GM12891 (cell line): ENCODE measurements around the gene BZW2.

ENCODE experiments used
- PAX5 ChIP-seq: IDR thresholded peaks from 2 replicates; pipeline ENCODE4 v1.6.1; 2011; ENCODE audit warnings: low read length, moderate library complexity, mild to moderate bottlenecking; ENCODE audit not compliant: insufficient read depth, severe bottlenecking
- POLR2A ChIP-seq: IDR thresholded peaks from 2 replicates; pipeline ENCODE4 v1.6.1; 2011; ENCODE audit warnings: low read depth, low read length, control low read depth
- POLR2AphosphoS5 ChIP-seq: IDR thresholded peaks from 2 replicates; pipeline ENCODE4 v1.6.1; 2011; ENCODE audit warnings: low read depth, low read length, control low read depth
- SPI1 ChIP-seq: IDR thresholded peaks from 2 replicates; pipeline ENCODE4 v1.6.1; 2011; ENCODE audit warnings: low read depth, low read length, control low read depth
- TAF1 ChIP-seq: IDR thresholded peaks from 2 replicates; pipeline ENCODE4 v1.6.1; 2011; ENCODE audit warnings: low read depth, low read length, control low read depth

DNA sequence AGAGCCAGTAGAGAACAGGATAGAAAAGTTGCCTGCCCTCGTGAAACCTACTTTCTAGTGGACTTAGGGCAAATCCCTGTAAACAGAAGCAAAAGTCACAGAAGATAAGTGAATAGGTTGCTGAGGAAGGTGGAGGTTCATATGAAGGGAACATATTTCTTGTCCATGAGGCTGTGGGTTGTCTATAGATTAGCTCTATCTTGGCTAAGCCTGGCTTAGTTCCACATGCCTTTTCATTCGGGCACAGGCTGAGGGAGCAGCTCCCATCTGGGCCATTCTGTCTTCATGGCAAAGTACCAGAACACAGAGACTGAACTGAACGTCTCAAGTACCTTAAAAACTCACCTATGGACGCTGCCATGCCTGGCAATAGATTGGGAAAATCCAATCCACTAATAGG, 45.3 kb downstream of the BZW2 start:
- TF ChIP-seq POLR2AphosphoS5 (no peak), POLR2A (no peak), SPI1 (no peak), TAF1 (no peak), PAX5 (no peak)
